GM21723 (cell line): ENCODE data around the gene CFL2.
"Not testable (repeated sequence)": the region's sequence is repeated elsewhere in the genome, so short reads cannot be mapped to it uniquely, and the experiment has no call there.

Experiments used
- ATAC-seq: cut with Tn5 transposase; IDR thresholded peaks from one replicate; pipeline ENCODE4 v1.9.1; 2021; ENCODE audit warnings: mild to moderate bottlenecking, moderate library complexity; ENCODE audit not compliant: unreplicated experiment

The CFL2 gene

GRCh38 chr14:34711796-34712712, 2.3 kb downstream of the CFL2 start:
- ATAC-seq = no peak

- peak; percentile 44 for ATAC-seq
Observed at GRCh38 chr14:34711169-34711568, 3.2 kb downstream of the CFL2 start.

GRCh38 chr14:34710744-34711143, 3.6 kb downstream of the CFL2 start:
- no peak for ATAC-seq

- ATAC-seq = no peak
Observed at GRCh38 chr14:34710006-34710405, 4.4 kb downstream of the CFL2 start.

- ATAC-seq = no peak
Observed at GRCh38 chr14:34707722-34708121, 6.7 kb downstream of the CFL2 start.

GRCh38 chr14:34701808-34702207, 12.6 kb downstream of the CFL2 start:
- ATAC-seq = no peak

GRCh38 chr14:34700622-34701130, 13.7 kb downstream of the CFL2 start:
- no peak for ATAC-seq

- no peak for ATAC-seq
Observed at GRCh38 chr14:34699873-34700621, 14.3 kb downstream of the CFL2 start.

- ATAC-seq = not testable (repeated sequence)
Observed at GRCh38 chr14:34694216-34694615, 20.2 kb downstream of the CFL2 start.

- ATAC-seq = no peak
Observed at GRCh38 chr14:34693228-34693939, 21.0 kb downstream of the CFL2 start.

GRCh38 chr14:34692898-34693227, 21.5 kb downstream of the CFL2 start:
- no peak for ATAC-seq

- no peak for ATAC-seq
Observed at GRCh38 chr14:34692348-34692747, 22.0 kb downstream of the CFL2 start.

GRCh38 chr14:34691206-34691605, 23.2 kb downstream of the CFL2 start:
- no peak for ATAC-seq

- ATAC-seq = no peak
Observed at GRCh38 chr14:34688470-34689206, 25.8 kb downstream of the CFL2 start.

- ATAC-seq = no peak
Observed at GRCh38 chr14:34685819-34686428, 28.5 kb downstream of the CFL2 start.

- ATAC-seq = no peak
Observed at GRCh38 chr14:34684578-34684977, 29.8 kb downstream of the CFL2 start.

- no peak for ATAC-seq
Observed at GRCh38 chr14:34682787-34683321, 31.5 kb downstream of the CFL2 start.

- no peak for ATAC-seq
Observed at GRCh38 chr14:34680806-34681479, 33.5 kb downstream of the CFL2 start.

GRCh38 chr14:34678735-34679134, 35.7 kb downstream of the CFL2 start:
- no peak for ATAC-seq
